WTC11 (cell line): ENCODE measurements around the gene HOXA2. TPM values are rescaled to one million over a fixed set of nuclear protein-coding genes. Genes with fewer than 3 reads are reported as not detected.

Experiments used
- ATAC-seq: fragments of 200-7000 bp; cut with Tn5 transposase; 2 replicates; pipeline ENCODE4 v1.10.0; 2021; ENCODE audit warnings: mild to moderate bottlenecking, moderate library complexity
- CTCF ChIA-PET: fragments of 300-600 bp; sonication (Branson Sonifier 250); formaldehyde crosslinking; loops from one replicate; lab custom pipeline; 2021; ENCODE audit warnings: antibody characterized with exemption; lab: Charles Lee
- POLR2A ChIA-PET: fragments of 350-600 bp; sonication (Branson Sonifier 250); formaldehyde crosslinking; loops from one replicate; lab custom pipeline; 2021; ENCODE audit warnings: antibody characterized with exemption; lab: Charles Lee
- DNase-seq: peaks from one replicate; pipeline ENCODE4 v3.0.0; 2021; ENCODE audit warnings: low spot score
- H3K27ac Mint-ChIP-seq: 2 replicates; pipeline ENCODE4 v1.8.0; 2021; ENCODE audit warnings: mixed read lengths
- H3K27me3 Mint-ChIP-seq: 2 replicates; pipeline ENCODE4 v1.8.0; 2021; ENCODE audit warnings: low read depth, mild to moderate bottlenecking, moderate library complexity, mixed read lengths
- H3K36me3 Mint-ChIP-seq: 2 replicates; pipeline ENCODE4 v1.8.0; 2021; ENCODE audit warnings: mixed read lengths
- H3K4me1 Mint-ChIP-seq: 2 replicates; pipeline ENCODE4 v1.8.0; 2022; ENCODE audit warnings: mixed read lengths
- H3K4me3 Mint-ChIP-seq: 2 replicates; pipeline ENCODE4 v1.8.0; 2021; ENCODE audit warnings: mild to moderate bottlenecking, moderate library complexity, mixed read lengths
- H3K9me3 Mint-ChIP-seq: 2 replicates; pipeline ENCODE4 v1.8.0; 2021; ENCODE audit warnings: mixed read lengths
- AFF4 ChIP-seq: sonication (generic); formaldehyde crosslinking; IDR thresholded peaks from 2 replicates; pipeline ENCODE4 v1.8.1; 2023; ENCODE audit warnings: mild to moderate bottlenecking, missing genetic modification reagents, borderline replicate concordance
- ATF1 ChIP-seq: sonication (generic); formaldehyde crosslinking; IDR thresholded peaks from 2 replicates; pipeline ENCODE4 v1.8.1; 2023; ENCODE audit warnings: mild to moderate bottlenecking, moderate library complexity, missing genetic modification reagents
- FOXK1 ChIP-seq: sonication (generic); formaldehyde crosslinking; IDR thresholded peaks from 2 replicates; pipeline ENCODE4 v1.8.0; 2022; ENCODE audit warnings: mild to moderate bottlenecking, moderate library complexity, missing genetic modification reagents
- GABPB1 ChIP-seq: sonication (generic); formaldehyde crosslinking; IDR thresholded peaks from 2 replicates; pipeline ENCODE4 v1.8.1; 2023; ENCODE audit warnings: mild to moderate bottlenecking, missing genetic modification reagents
- HMGA2 ChIP-seq: fragments of 250-450 bp; sonication (Bioruptor Pico); IDR thresholded peaks from 2 replicates; pipeline ENCODE4 v1.4.0; 2021; ENCODE audit warnings: mild to moderate bottlenecking, moderate library complexity
- IRF2 ChIP-seq: sonication (generic); formaldehyde crosslinking; IDR thresholded peaks from 2 replicates; pipeline ENCODE4 v1.8.0; 2022; ENCODE audit warnings: low read depth, missing genetic modification reagents, borderline replicate concordance
- MYBL2 ChIP-seq: sonication (generic); formaldehyde crosslinking; IDR thresholded peaks from 2 replicates; pipeline ENCODE4 v1.8.1; 2023; ENCODE audit warnings: mild to moderate bottlenecking, moderate library complexity, missing genetic modification reagents
- NFATC4 ChIP-seq: fragments of 250-450 bp; sonication (Bioruptor Pico); IDR thresholded peaks from 2 replicates; pipeline ENCODE4 v1.9.0; 2021; ENCODE audit warnings: mild to moderate bottlenecking
- NR2C2 ChIP-seq: sonication (generic); formaldehyde crosslinking; IDR thresholded peaks from 2 replicates; pipeline ENCODE4 v1.8.0; 2022; ENCODE audit warnings: mild to moderate bottlenecking, missing genetic modification reagents
- NR3C1 ChIP-seq: sonication (generic); formaldehyde crosslinking; conservative IDR thresholded peaks from 2 replicates; pipeline ENCODE4 v1.8.1; 2023; ENCODE audit warnings: low read depth, mild to moderate bottlenecking, missing genetic modification reagents
- OVOL2 ChIP-seq: fragments of 250-450 bp; sonication (Bioruptor Pico); IDR thresholded peaks from 2 replicates; pipeline ENCODE4 v1.9.0; 2021; ENCODE audit warnings: mild to moderate bottlenecking, borderline replicate concordance
- PRRX2 ChIP-seq: fragments of 250-450 bp; sonication (Bioruptor Pico); IDR thresholded peaks from 2 replicates; pipeline ENCODE4 v1.8.0; 2021; ENCODE audit warnings: mild to moderate bottlenecking
- RELA ChIP-seq: sonication (generic); formaldehyde crosslinking; IDR thresholded peaks from 2 replicates; pipeline ENCODE4 v1.8.1; 2022; ENCODE audit warnings: missing genetic modification reagents, mild to moderate bottlenecking, borderline replicate concordance
- RORB ChIP-seq: fragments of 250-450 bp; sonication (Bioruptor Pico); IDR thresholded peaks from 2 replicates; pipeline ENCODE4 v1.9.0; 2021; ENCODE audit warnings: mild to moderate bottlenecking
- USF1 ChIP-seq: sonication (generic); formaldehyde crosslinking; IDR thresholded peaks from 2 replicates; pipeline ENCODE4 v1.8.0; 2022; ENCODE audit warnings: mild to moderate bottlenecking, missing genetic modification reagents
- ZBTB21 ChIP-seq: sonication (generic); formaldehyde crosslinking; IDR thresholded peaks from 2 replicates; pipeline ENCODE4 v1.8.1; 2023; ENCODE audit warnings: mild to moderate bottlenecking, missing genetic modification reagents, borderline replicate concordance
- ZBTB43 ChIP-seq: sonication (generic); formaldehyde crosslinking; IDR thresholded peaks from 2 replicates; pipeline ENCODE4 v1.8.1; 2023; ENCODE audit warnings: mild to moderate bottlenecking, missing genetic modification reagents
- ZNF263 ChIP-seq: sonication (generic); formaldehyde crosslinking; IDR thresholded peaks from 2 replicates; pipeline ENCODE4 v1.8.1; 2022; ENCODE audit warnings: low read depth, mild to moderate bottlenecking, moderate library complexity, missing genetic modification reagents
- ZNF416 ChIP-seq: fragments of 250-450 bp; sonication (Bioruptor Pico); IDR thresholded peaks from 2 replicates; pipeline ENCODE4 v1.9.0; 2021; ENCODE audit warnings: mild to moderate bottlenecking, inconsistent platforms
- ZNF671 ChIP-seq: fragments of 250-450 bp; sonication (Bioruptor Pico); IDR thresholded peaks from 2 replicates; pipeline ENCODE4 v1.8.0; 2021; ENCODE audit warnings: mild to moderate bottlenecking
- total RNA-seq: library from RNA; stranded (reverse); gene quantifications from 3 replicates; pipeline ENCODE4 v1.2.3, GENCODE V29; 2021
- TF ChIP-seq, protein P1 (sequence below): fragments of 250-450 bp; sonication (Bioruptor Pico); IDR thresholded peaks from 2 replicates; pipeline ENCODE4 v1.9.0; 2021; ENCODE audit warnings: mild to moderate bottlenecking
- TF ChIP-seq, protein P2 (sequence below): sonication (generic); formaldehyde crosslinking; IDR thresholded peaks from 2 replicates; pipeline ENCODE4 v1.8.1; 2023; ENCODE audit warnings: mild to moderate bottlenecking, missing genetic modification reagents

HOXA2 gene
- total RNA-seq, 1 experiment from 2014 or later = not detected

DNA sequence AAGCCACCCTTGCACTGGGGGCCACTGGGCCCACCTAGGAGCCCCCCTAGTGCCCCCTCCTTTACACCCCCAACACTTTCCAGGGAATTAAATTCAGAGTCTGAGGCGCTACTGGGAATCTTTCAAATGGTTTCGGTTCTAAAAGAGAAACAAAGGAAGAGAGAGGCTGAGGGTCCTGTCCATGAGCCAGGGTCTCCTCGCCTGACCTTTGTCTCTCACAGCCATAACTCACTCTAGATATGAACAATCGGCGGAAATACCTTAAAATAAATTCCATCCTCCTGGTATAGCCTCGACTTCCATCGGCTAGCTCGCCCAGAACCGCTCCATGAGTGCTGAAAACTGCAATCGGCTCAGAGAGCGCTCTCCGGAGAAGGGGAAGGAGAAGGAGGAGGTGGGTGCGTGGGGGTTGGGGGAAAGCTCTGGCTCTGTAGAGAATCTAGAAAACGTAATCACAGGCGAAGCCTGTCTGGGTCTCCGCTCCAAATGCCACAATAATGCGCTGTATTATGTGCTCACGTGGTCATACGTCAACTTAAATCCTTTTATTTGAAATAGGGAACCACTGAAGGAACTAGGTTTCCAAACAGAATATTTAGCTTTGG, 15.5 kb upstream of the HOXA2 start:
- CTCF ChIA-PET = interaction anchor here (1.2 to 3.9 kb wide), 2 partner anchors 43 to 62 kb away, joined by 3 to 12 read pairs; no protein-coding TSS in a partner anchor
- peaks cover 15% of the 10 kb centered on the region for H3K4me1 Mint-ChIP-seq
- no peak for ATAC-seq

GRCh38 chr7:27116962-27117886, 14.7 kb upstream of the HOXA2 start:
- Mint-ChIP-seq H3K4me3 (no peak overlapping the region), H3K9me3 (no peaks in the 10 kb centered on the region), H3K4me1 (peaks cover 14% of the 10 kb centered on the region), H3K27me3 (peaks cover 95% of the 10 kb centered on the region), H3K36me3 (no peaks in the 10 kb centered on the region), H3K27ac (no peak overlapping the region)
- DNase-seq = no peak
- ChIA-PET CTCF (interaction anchor here (0.8 to 3.9 kb wide), 3 partner anchors 27 to 63 kb away, joined by 3 to 12 read pairs (median 3); no protein-coding TSS in a partner anchor), POLR2A (interaction anchor here (0.7 kb wide), 1 partner anchor 8 kb away, joined by 3 read pairs; no protein-coding TSS in a partner anchor)
- ATAC-seq = no peak
- no peak for TF ChIP-seq NR2C2 (CRISPR knock-in tag)
- no peak for TF ChIP-seq GABPB1 (CRISPR knock-in tag)
- no peak for TF ChIP-seq NFATC4
- TF ChIP-seq ZNF416 (CRISPR knock-in tag) = no peak
- TF ChIP-seq USF1 = no peak
- TF ChIP-seq ZNF263 (CRISPR knock-in tag) = no peak
- no peak for TF ChIP-seq AFF4 (CRISPR knock-in tag)
- no peak for TF ChIP-seq ZBTB21
- no peak for TF ChIP-seq MYBL2 (CRISPR knock-in tag)
- TF ChIP-seq RORB (CRISPR knock-in tag) = no peak
- TF ChIP-seq ATF1 (CRISPR knock-in tag) = no peak
- TF ChIP-seq PRRX2 (CRISPR knock-in tag) = no peak
- no peak for TF ChIP-seq RELA
- no peak for TF ChIP-seq OVOL2 (CRISPR knock-in tag)
- no peak for TF ChIP-seq ZBTB43 (CRISPR knock-in tag)
- TF ChIP-seq, protein P1, sequence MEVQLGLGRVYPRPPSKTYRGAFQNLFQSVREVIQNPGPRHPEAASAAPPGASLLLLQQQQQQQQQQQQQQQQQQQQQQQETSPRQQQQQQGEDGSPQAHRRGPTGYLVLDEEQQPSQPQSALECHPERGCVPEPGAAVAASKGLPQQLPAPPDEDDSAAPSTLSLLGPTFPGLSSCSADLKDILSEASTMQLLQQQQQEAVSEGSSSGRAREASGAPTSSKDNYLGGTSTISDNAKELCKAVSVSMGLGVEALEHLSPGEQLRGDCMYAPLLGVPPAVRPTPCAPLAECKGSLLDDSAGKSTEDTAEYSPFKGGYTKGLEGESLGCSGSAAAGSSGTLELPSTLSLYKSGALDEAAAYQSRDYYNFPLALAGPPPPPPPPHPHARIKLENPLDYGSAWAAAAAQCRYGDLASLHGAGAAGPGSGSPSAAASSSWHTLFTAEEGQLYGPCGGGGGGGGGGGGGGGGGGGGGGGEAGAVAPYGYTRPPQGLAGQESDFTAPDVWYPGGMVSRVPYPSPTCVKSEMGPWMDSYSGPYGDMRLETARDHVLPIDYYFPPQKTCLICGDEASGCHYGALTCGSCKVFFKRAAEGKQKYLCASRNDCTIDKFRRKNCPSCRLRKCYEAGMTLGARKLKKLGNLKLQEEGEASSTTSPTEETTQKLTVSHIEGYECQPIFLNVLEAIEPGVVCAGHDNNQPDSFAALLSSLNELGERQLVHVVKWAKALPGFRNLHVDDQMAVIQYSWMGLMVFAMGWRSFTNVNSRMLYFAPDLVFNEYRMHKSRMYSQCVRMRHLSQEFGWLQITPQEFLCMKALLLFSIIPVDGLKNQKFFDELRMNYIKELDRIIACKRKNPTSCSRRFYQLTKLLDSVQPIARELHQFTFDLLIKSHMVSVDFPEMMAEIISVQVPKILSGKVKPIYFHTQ = no peak
- no peak for TF ChIP-seq IRF2
- no peak for TF ChIP-seq ZNF671 (CRISPR knock-in tag)
- TF ChIP-seq FOXK1 (CRISPR knock-in tag) = no peak
- no peak for TF ChIP-seq NR3C1

More for the DNA sequence above, 15.5 kb upstream of the HOXA2 start:
- TF ChIP-seq OVOL2 (CRISPR knock-in tag) (no peak), HMGA2 (CRISPR knock-in tag) (no peak)
- TF ChIP-seq, protein P2, sequence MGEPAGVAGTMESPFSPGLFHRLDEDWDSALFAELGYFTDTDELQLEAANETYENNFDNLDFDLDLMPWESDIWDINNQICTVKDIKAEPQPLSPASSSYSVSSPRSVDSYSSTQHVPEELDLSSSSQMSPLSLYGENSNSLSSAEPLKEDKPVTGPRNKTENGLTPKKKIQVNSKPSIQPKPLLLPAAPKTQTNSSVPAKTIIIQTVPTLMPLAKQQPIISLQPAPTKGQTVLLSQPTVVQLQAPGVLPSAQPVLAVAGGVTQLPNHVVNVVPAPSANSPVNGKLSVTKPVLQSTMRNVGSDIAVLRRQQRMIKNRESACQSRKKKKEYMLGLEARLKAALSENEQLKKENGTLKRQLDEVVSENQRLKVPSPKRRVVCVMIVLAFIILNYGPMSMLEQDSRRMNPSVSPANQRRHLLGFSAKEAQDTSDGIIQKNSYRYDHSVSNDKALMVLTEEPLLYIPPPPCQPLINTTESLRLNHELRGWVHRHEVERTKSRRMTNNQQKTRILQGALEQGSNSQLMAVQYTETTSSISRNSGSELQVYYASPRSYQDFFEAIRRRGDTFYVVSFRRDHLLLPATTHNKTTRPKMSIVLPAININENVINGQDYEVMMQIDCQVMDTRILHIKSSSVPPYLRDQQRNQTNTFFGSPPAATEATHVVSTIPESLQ (CRISPR knock-in tag) = no peak
- H3K36me3 Mint-ChIP-seq = no peaks in the 10 kb centered on the region
- peaks cover 95% of the 10 kb centered on the region for H3K27me3 Mint-ChIP-seq
- POLR2A ChIA-PET = no interaction called here
- no peak overlapping the region for H3K27ac Mint-ChIP-seq
- no peak overlapping the region for H3K4me3 Mint-ChIP-seq
- no peaks in the 10 kb centered on the region for H3K9me3 Mint-ChIP-seq
- DNase-seq = no peak
